HG02885 (cell line): ENCODE data around the gene PLCB1.
"Not testable (repeated sequence)": the region's sequence is repeated elsewhere in the genome, so short reads cannot be mapped to it uniquely, and the experiment has no call there.

Experiments
- ATAC-seq: cut with Tn5 transposase; IDR thresholded peaks from one replicate; pipeline ENCODE4 v1.9.1; 2021; ENCODE audit warnings: mild to moderate bottlenecking; ENCODE audit not compliant: unreplicated experiment, poor library complexity

PLCB1 gene

DNA sequence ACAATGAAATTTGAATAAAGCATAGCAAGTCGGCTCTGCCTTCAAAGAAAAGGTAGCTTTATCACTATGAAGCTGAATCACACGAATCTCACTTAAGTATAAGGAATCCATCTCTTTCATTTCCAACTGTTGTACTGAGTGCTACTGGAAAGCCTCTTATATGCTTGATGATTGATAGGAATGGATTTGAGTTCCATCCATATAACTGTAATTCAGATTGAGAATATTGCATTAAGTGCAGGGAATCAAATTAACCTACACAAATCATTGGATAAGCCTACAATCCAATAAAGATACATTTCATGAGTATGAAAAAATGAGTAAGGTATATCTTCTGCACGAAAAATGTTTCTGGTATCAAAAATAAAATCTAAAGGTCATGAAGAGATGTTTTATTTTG lies 492.0 kb downstream of the PLCB1 start:
- ATAC-seq: no peak

DNA sequence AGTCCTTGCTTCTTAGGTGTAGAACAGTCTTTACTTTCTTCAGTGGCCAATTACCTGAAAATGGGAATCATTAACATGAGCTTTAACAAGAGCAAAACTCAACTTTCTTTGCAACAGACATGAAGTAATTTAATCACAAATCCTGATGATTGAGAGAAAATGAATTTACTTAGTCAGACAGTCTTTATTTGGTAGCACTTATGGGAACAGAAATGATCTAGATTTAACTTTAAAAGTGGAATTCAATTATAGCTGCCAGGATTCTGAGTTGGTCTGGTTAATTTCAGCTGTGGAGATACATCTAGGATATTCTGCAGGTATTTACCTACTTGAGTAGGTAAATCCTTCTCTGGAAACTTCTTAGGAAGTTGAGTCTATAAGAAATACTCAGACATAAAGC lies 492.6 kb downstream of the PLCB1 start:
- ATAC-seq: no peak

DNA sequence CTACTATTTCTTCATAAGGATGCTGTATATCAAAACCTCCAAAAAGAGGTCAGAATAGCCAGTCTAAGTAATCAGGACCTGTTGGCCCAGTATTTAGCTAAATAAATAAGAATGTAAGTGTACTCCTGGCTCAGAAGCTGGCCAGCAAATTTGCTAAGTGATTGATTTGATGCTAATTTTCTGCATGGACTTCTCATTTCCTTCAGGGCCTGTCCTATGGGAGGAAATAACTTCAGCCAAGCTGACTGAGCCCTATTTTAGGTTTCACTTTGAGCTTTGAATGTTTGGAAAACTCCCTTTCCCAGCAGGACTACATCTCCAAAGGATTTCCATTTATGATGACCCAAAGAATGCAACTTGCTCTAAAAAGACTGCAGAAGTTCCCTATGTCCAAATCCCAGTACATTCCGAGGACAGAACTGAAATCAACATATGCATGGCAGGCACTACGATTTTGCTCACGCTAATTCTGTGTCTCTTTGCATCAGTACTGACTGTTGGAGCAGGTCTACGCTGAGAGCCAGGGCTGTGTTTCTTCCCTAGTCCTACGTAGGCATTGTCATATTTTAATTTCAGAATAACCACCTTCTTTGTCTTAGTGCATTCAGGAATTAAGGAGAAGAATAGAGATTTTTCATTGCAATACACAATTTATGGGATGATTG lies 495.4 kb downstream of the PLCB1 start:
- ATAC-seq: no peak

DNA sequence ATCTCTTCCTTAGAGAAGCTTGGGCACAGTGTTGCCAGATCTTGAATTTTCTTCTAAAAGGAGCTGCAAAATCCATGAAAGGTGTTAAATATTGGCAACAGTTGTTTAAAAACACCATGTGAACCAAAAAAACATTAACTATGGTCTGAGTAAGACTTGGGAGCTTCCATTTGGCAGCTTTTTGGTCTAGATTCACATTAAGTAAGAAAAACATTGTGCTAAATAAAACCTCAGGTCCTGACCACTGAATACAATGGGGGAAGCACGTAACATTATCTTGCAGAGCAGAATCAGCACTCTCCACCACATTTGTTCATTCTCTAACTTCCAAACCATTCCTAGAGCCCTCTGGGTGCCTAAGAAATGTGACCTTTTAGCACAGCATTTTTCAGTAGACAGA lies 499.2 kb downstream of the PLCB1 start:
- no peak for ATAC-seq

DNA sequence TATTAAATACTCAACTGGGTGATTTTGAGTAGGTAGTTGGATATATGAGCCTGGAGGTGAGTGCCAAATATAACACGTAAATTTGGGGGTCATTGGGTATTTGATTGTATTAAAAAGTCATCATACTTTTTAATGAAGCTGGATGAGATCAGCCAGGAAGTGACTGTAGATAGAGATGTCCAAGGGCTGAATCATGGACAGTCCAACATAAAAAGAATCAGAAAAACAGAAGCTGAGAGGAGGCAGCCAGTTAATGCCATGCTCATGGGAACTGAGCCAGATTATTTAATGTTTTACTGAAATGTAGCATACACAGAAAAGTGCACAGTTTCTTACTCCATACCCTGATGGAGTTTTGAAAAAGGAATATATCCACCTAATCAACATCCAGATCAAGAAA lies 501.3 kb downstream of the PLCB1 start:
- no peak for ATAC-seq

DNA sequence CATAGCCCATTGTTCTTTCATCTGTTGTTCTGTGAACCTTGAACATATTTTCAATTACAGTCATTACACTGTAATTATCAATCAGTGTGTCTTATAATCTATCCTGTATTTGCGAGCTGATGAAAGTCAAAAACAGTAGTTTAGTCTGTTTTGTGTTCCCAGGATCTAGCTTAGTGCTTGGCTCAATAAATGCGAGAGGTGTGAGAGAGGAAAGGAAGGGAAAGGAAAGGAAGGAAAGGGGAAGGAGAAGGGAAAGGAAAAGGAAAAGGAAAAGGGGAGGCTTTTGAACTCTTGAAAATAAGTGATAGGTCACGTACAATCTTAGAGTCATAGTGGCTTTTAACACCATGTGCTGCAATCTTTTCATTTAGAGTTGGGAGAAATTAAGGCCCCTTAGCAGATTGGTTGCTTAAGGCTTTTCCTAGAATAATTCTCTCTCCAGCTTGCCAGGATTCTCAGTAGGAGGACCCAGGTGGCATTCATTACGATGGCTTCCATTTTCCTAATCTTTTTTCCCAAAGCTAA lies 503.0 kb downstream of the PLCB1 start:
- no peak for ATAC-seq

DNA sequence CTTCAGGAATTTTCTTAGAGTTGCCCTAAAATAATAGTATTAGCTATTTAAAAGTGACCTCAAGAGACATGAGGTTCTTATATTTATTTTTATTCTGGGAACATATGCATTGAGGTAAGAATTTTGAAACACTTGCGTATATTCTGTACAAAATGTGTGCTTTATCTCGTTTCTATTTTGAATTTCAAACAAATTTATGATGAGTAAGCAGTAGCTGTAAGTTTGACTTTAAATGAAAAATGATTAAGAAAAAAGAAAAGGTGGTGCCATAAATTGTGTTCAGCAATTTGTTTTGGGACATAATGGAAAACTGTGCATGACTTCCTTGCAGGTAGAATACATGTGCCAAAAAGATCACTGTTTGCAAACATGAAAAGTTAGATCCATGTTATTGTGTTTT lies 503.8 kb downstream of the PLCB1 start:
- no peak for ATAC-seq

DNA sequence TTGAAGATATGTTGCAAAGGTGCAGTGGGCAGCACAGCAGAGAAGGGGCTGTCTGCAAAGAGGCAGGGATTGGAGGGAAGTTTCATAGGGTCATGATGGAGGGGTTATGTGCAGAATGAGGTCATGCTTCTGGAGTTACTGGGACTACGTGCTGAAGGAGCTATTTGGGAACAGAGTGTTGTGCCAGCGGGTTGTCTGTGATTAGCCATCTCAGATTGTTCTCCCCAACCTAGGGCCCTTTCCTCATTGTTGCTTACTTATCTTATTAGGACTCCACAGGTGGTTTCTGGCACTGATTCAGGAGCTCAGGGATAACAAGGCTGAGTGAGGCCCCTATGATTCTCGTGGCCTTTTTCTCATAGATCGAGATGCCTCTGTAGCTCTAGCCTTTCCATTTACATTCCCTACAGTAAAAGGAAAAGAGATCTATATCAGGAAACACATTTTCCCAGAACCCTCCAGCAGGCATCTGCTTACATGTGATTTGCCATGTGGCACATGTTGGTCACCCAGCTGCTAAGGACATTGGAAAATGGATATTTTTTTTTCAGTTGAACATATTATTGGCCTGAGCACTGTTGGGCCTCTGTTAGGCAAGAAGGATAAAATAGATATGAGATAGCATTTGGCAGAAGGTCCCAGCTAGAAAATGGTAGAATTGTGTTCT lies 507.2 kb downstream of the PLCB1 start:
- no peak for ATAC-seq

DNA sequence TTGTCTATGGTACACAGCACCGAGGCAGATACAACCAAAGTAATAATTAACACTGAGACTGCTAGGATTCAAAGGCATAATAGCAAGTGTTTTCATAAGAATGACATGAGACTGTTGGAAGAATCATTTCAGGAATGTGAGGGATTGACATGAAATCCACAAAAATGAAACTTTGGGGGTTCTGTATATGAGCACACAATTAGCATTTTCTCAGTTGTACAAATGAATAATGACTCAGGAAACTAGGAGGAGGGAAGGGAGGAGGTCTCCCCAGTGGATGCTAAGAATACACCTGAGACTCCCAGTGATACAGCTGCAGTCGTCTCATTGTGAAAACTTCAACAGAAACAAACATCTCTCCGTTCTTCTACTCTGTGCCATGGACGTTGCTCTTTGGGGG lies 508.4 kb downstream of the PLCB1 start:
- no peak for ATAC-seq

DNA sequence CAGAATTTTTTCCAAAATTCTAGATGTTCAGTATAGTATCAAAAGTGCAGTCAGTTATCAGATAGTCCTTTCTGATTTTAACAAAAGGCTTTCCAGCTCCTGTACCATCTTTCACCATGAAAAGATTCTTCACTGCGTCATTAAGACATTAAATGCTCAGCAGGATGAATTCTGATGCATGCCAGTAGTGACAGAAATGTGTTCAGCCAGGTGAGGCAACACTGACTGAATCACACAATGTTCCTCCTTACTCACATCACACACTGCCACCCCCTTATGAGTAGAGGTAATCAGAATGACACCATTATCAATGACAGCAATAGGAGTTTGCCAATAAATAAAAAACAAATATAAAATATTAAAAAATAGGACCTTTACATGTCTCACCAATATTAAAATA lies 510.2 kb downstream of the PLCB1 start:
- ATAC-seq: no peak

DNA sequence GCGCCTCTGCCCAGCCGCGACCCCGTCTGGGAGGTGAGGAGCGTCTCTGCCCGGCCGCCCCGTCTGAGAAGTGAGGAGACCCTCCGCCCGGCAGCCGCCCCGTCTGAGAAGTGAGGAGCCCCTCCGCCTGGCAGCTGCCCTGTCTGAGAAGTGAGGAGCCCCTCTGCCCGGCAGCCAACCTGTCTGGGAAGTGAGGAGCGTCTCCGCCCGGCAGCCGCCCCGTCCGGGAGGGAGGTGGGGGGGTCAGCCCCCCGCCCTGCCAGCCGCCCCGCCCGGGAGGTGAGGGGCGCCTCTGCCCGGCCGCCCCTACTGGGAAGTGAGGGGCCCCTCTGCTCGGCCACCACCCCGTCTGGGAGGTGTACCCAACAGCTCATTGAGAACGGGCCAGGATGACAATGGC lies 512.4 kb downstream of the PLCB1 start:
- ATAC-seq: not testable (repeated sequence)

DNA sequence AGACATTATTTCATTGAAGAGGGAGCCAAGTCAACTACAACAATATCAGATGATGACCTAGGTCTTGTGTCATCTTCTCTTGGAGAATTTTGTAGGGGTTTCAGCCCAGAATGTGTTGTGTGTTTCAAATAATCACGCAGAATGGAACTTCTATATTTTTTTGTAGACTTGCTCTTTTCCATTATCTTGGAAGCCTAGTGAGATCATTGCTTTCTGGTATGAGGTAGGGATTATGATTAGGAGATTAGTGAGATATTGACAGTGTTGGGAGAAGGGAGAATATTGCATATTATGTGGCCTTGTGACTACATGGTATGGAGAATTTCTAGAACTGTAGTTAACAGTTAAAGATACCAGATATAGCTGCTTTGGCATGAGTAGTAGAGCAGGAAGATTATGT lies 513.3 kb downstream of the PLCB1 start:
- ATAC-seq: no peak

DNA sequence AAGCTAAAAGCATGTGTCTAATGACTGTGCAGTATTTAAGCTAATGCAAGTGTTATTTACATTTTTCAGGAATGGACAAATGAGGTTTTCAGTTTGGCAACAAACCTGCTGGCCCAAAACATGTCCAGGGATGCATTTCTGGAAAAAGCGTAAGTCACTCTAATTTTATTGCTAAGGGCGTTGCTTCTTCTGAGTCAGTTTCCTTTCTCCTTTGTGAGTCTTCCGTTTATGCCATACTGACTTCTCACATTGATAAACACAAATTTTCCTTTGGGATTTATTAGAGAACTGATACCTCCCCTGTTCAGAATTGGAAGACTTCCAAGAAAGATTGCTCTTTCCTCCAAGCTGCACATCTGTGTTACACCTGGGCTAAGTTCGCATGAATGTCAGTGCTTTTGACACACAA lies 514.0 kb downstream of the PLCB1 start:
- ATAC-seq: no peak

DNA sequence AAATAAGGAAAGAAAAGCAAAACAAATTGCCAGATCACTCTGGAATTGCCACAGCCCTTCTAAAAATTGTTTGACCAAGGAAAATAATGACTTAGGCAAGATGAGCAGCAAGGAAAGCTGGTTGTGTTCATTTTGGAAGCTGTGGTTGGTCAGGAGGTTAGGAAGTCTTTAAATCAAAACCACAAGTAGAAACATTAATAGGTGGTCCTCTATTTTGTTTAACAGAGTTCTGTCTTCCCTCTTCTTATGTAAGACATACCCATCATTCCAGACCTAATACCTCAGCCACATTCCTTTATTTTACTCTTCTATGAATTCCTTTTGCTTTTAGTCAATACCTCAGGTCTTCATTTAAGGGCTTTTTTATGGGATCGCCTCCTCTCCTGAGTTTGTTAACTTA lies 514.6 kb downstream of the PLCB1 start:
- ATAC-seq: no peak

DNA sequence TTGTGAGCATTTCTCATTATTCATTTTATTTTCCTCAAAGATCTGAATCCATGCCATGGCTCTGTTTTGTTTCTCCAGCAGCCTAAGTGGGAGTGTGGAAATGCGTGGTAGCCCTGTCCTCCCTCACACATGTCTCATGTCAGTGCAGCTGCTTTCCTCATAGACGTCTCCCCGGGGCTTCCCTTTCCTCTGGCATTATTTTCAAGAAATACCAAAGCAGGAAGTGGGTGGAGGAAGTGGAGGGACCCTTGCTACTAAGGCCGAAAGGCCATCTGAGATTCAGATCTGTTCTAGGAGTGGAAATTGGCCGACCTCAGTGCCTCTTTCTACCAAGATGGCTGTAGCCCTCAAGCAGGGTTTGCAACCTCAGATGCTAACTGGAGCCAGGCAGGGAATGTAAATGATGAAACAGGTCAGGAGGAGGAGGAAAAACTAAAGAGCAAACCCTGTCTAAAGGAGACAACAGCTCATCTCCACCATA lies 515.9 kb downstream of the PLCB1 start:
- no peak for ATAC-seq

DNA sequence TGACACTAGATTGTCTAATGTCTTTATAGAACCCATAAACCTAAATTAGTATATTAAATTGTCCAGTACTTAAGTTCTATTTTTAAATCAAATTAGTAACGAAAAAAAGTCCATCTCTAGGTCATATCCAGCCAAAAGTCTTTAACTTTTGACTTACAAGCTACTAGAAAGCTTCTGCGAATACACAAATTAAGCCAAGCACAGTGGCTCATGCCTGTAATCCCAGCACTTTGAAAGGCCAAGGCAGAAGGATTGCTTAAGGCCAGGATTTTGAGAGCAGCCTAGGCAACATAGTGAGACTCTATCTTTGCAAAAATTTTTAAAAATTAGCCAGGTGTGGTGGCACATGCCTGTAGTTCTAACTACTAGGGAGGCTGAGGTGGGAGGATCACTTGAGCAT lies 516.4 kb downstream of the PLCB1 start:
- ATAC-seq: no peak

DNA sequence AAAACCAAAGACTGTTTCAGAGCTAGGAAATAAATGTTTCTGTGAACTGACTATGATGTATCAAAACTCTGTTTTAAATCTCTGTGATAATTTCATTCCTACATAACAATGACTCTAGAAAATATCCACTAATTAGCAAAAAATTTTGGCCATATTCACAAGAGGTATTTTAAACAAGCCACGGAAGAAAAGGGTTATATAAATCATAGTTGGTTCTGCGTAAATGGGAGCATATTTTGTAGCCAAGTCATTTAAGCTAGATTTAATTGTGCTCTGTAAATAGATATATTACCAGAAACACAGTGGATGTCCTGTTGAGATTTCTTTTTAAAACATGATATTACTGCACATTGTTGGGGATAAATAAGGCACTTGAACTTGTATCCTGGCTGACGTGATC lies 520.3 kb downstream of the PLCB1 start:
- ATAC-seq: no peak

DNA sequence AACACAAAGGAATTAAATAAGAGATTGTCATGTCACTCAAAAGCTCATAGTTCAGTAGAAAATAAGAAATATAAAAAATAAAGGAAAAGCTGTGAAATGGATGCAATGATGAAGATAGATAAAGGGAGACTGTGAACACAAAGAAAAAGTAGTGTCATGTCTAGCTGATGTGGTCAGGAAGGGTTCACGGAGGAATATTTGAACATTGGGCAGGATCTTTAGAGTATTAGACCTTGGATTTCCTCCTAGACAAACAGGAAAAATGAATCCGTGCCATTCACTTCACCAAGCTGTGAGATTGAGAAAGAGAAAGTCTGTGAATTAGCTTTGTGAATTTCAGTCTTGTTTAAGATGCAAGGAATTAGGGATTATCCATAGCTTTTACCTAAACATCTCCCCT lies 522.4 kb downstream of the PLCB1 start:
- no peak for ATAC-seq

DNA sequence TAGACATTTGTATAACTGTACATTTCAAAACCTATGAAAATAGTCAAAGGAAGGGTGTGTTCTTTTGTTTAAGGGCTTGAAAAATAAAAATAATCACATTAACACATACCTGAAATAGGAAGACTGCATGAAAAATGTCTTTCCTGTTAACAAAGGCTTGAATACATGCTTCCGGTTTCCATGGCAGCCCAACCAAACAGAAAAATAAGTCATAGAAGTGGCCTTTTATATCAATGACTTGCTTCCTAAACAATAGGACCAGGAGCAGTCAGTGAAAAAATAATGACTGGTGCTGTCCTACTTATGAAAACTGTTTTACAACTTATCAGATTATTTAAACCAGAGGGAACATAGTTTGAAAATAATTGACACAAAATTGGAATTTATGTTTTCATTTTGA lies 524.3 kb downstream of the PLCB1 start:
- ATAC-seq: no peak

DNA sequence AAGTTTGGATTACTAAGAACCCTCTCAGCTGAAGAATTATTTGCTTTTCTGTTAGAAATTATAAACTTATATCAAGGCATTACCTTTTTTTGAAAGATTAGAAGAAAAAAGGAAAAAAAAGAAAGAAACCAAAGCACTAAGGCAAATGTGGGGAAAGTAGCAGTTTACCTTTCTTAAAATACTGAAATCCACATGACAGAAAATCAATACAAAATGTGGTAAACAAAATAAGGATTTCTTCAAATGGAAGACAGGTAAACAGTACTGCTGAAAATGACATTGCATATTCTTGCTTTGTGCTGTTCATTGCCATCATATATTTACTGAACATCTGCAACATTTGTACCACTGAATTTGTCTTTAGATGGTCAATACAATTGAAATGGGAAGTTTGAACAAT lies 525.6 kb downstream of the PLCB1 start:
- no peak for ATAC-seq

DNA sequence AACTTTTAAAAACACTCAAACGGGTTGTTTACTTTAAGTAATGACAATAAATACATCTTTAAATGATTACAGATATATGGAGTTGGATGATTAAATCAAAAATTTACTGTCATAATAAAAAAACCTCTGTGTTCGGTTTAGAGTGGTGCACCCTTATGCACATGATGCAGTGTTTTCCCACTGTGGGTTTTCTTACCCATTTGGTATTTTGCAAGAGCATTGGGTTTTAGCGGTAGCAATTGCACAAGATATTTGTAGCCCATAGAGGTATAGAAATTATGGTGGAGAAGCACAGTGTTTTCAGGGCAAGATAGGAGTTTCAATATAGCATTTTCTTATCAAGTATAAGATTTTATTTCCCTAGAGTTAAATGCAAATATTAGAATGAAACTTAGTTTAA lies 526.0 kb downstream of the PLCB1 start:
- ATAC-seq: no peak
